Epithelial cell of esophagus (primary cell): Measurements from ENCODE around the gene DUOXA2.

ENCODE experiments used
- DNase-seq: peaks from one replicate; pipeline ENCODE4 v3.0.0; 2010; ENCODE audit warnings: low read depth
- H3K4me3 ChIP-seq: 2 replicates; pipeline ENCODE4 v1.5.1; 2011; ENCODE audit warnings: mild to moderate bottlenecking, low read length, control low read depth
- CTCF ChIP-seq: IDR thresholded peaks from 2 replicates; pipeline ENCODE4 v1.5.1; 2011; ENCODE audit warnings: low read depth, mild to moderate bottlenecking, low read length, control low read depth, inconsistent platforms; ENCODE audit not compliant: insufficient read depth; ENCODE audit errors: missing control alignments

The DUOXA2 gene

GRCh38 chr15:45084163-45084562, 30.0 kb upstream of the DUOXA2 start:
- no peak for DNase-seq
- TF ChIP-seq CTCF = no peak
- no peak overlapping the region for H3K4me3 ChIP-seq

- no peak for TF ChIP-seq CTCF
- DNase-seq = no peak
- H3K4me3 ChIP-seq = no peak overlapping the region
These were observed 26.6 kb upstream of the DUOXA2 start for GRCh38 chr15:45087513-45087912.

- TF ChIP-seq CTCF = no peak
- no peak for DNase-seq
- H3K4me3 ChIP-seq = no peak overlapping the region
These were observed 25.1 kb upstream of the DUOXA2 start for GRCh38 chr15:45088801-45089711.

- no peak for TF ChIP-seq CTCF
- no peak for DNase-seq
- H3K4me3 ChIP-seq = no peak overlapping the region
These were observed 24.3 kb upstream of the DUOXA2 start for GRCh38 chr15:45089712-45090373.

GRCh38 chr15:45091161-45091560, 23.0 kb upstream of the DUOXA2 start:
- H3K4me3 ChIP-seq = no peak overlapping the region
- TF ChIP-seq CTCF = no peak
- peak; percentile 66 for DNase-seq

- no peak for TF ChIP-seq CTCF
- H3K4me3 ChIP-seq = no peak overlapping the region
- DNase-seq = no peak
These were observed 22.6 kb upstream of the DUOXA2 start for GRCh38 chr15:45091576-45091975.
